Activated T-cell treated with anti-CD3 and anti-CD28 coated beads, Interleukin-2, amount 50 U/mL, for 48 hours (primary cell): ENCODE results near the gene MMS19.

Experiments used
- DNase-seq, 2 experiments: peaks; one replicate each; pipeline ENCODE4 v3.0.0-alpha.2; 2020

The MMS19 gene

DNA sequence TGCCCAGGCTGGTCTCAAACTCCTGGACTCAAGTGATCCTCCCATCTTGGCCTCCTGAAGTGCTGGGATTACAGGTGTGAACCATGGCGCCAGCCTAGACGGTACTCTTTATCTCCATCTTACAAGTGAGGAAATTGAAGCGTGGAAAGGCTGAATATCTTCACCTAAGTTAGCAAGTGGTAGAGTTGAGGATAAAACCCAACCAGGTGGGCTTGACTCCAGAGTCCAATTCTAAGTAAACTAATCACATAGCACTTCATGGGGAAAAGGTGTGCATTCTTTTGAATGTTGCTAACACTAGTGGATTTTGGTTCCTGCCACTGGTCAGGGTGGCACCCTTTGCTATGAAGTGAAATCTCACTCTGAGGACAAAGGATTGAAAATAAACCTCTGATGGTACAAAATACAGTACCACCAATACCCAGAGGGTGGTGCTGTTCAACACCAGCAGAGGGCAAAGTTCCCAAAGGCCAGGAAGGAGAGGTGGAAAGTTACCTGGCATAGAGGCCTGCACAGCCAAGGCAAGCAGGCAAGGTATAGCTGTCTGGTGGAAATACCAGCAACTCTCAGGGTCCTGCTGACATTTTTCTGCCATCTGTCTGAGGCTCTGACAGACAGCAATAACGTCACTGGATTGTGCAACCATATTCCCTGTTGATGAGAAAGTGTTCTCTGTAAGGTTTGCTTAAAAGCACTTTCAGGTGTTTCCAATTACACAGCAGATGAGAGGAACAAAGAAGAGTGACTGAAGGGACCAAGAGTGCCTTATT, 34.7 kb downstream of the MMS19 start:
- DNase-seq, result peak in 1 of 2 experiments; percentile 45

DNA sequence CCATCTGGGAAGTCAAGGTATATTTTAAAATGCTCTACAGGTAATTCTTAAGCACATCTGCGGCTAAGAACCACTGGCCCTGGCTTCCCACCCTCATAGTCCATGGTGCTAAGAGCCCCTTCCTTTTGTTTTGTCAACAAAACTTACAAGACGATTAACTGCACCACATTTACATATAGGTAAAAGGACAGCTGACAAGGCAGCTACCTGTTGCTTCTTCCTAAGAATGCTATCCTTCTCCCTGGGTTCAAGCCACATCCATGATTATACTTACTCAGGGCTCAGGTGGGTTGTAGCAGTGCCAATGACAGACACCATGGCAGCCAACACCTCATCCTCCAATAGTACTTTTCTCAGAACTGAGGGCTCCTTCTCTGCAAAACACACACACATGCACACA, 35.9 kb downstream of the MMS19 start:
- no peak for DNase-seq

DNA sequence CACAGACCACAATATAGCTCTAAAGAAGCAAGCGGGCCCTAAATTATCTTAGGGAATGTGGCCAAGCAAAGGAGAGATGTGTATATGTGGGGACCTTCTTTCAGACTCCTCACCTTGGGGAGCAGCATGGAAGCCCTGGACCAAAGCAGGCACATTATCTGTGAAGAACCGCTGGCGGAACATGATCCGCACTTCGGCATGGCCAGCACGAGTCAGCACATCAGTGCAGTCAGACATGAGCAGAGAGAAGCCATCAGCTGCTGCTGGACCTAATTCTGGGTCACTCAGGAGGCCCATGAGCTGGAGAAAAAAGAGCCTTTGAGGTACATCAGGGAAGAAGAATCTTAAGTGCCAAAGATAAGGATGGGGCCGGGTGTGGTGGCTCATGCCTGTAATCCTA, 38.3 kb downstream of the MMS19 start:
- no peak for DNase-seq

DNA sequence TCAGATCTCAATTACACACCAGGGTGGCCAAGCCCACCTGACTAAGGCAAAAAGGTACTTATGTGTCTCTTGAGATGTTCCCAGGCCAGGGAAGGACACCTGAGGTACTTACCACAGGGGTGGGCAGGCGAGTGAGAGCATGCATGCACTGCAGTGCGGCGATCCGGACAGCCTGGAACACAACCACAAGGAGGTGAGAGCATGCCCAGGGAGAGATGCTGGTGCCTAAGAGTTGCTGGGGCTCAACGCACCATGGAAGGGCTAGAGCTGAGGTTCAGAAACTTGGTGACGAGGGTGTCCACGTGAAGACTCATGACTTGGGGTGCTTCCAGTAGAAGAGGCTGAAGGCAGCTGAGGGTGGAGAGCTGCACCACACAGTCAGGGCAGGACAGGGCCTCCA, 39.1 kb downstream of the MMS19 start:
- no peak for DNase-seq

DNA sequence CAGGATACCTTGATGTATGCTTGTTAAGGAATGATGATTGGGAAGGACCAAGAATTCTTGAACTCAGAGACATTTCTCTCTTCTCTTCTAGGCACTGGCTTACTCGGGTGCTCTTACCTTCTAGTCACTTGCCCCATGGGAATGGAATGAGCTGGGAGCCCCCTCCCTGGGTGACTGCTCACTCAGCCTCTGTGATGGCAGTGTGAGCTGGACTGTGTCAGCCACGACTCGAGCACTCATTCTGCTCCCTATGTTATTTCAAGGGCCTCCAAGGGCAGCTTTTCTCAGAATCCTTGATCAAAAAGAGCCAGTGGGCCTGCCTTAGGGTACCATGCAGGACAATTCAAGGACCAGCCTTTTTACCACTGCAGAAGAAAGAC, 41.5 kb downstream of the MMS19 start:
- DNase-seq, result no peak

DNA sequence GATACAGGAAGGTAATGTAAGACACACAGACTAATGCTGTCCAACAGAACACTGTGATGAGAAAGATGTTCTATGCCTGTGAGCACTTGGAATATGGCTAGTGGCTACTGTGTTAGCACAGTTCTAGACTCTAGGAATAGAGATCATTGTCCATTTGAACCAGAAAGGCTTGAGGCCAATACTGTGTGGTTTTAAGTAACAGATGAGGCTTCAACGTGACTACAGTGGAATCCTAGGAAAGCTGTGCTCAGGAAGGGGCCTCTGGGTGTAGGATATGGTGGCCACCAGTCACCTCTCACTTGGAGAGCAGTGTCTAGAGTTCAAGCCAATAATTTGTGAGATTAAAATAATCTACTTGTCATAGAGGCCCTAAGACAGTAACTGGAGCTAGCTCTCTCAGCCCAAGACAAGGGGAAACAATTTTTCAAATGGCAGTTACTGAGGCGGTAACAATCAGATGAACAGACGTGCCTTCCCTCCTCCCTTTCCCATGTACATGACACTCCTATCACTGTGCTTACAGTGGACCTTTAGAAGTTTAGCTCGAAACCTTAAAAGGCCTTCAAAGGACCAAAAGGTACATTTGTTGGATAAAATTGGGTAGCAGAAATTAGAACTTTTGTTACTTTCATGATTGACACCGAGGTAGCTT, 42.1 kb downstream of the MMS19 start:
- DNase-seq, result no peak

- peak in 1 of 2 experiments; percentile 39 for DNase-seq
Measured at GRCh38 chr10:97454330-97455036, 43.7 kb downstream of the MMS19 start.

- DNase-seq, result no peak
Measured at GRCh38 chr10:97452352-97452751, 45.9 kb downstream of the MMS19 start.

- no peak for DNase-seq
Measured at GRCh38 chr10:97451605-97452004, 46.6 kb downstream of the MMS19 start.

DNA sequence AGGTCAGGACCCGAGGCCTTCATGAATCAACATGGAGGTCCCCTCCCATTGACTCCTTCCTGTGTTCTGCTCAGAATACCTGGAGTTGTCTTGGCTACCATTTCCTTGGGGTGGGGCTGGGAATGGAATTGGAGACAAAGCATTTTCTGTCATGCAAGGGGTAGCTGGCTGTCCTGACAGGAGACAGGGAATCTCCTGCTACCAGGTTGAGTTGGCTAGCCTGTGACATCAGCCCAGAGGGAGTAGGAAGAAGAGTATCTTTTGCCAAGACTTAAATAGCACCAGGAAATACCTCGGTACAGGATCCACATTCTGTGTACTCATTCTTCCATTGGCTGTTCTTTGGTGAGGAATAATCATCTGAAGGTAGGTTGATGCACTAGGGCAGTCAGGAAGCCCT, 47.4 kb downstream of the MMS19 start:
- DNase-seq, result no peak

DNA sequence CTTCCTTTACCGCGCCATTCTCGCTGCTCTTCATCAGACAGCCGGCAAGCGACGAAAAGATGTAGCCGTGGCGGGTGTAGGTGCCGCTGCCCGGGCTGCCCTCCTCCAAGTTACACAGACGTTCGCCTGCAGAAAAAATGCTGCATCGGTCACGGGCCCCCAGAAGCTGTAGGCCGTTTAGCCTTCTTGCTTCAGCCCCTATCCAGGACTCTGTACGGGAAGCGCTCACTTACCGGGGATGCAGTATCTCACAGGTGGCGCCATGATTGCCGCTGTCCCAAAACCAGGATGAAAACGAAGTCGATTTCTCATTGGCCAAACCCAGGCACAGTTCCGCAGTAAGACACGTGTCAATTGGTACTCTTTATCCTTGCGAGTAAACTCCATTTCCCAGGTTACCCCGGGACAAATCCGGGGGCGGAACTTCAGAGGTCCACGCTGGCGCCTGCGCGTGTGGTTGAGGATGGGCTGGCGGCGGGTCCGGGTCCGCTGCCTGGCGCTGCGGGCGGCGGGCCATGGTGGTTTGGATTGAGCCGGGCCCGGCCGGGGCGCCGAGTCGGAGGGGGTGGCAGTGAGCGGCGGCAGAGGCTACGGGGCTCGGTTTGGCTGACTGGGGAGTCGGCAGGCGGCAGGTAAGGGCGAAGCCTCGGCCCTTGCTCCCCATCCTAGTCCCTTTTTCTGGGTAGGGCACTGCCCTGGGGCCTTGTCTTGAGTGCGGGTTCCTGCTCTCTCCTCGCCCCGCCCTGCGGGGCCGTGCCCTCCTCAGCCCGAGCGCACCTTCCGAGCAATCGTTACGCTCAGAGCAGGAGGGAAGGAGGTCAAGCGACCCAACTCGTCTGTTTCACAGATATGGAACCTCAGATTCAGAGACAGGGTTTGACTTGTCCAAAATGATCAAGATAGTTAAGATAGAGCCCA, 52.2 kb downstream of the MMS19 start, which contains the start of the genes EXOSC1 and ZDHHC16:
TSS of gene EXOSC1 (minus strand) at position 285 of the 918 bp plus-strand sequence. CDS start at position 264, 21 bp downstream.
TSS of gene ZDHHC16 (plus strand) at position 454 of the 918 bp plus-strand sequence. CDS start 5,501 bp downstream, outside the sequence.
- DNase-seq, result peak; percentile 94

DNA sequence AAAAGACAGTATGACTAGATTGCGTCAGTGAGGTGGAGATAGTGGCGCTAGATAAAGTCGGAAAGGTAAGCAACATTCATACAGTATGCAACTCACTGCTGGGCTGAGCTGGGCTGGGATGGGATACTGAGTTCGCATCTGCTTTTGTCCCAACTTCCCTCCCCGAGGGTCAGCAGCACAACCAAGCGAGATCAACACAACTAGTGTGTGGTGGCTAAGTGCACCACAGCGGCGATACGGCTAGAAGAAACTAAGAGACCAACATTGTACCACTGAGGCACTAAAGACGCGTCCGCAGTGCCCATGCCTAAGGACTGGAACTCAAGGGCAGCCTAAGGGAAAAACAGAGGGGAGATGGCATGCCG, 52.9 kb downstream of the MMS19 start:
- no peak for DNase-seq

DNA sequence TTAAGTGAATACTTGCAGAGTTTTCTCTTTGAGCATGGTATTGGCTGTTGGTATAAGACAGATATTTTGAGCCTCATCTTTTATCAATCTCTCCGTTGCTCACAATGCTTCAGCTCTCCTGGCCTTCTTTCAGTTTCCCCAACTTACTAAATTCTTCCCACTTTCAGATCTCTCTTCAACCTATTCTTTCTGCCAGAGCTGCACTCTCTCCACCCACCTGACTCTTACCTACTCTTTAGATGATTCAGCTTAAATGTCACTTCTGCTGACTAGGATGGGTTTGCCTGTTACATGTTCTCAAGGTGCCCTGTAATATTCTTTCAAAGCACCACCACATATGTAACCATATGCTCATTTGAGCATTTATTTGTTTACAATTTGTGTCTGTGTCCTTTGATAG, 54.0 kb downstream of the MMS19 start:
- no peak for DNase-seq

GRCh38 chr10:97442277-97442676, 55.9 kb downstream of the MMS19 start:
- DNase-seq, result no peak

DNA sequence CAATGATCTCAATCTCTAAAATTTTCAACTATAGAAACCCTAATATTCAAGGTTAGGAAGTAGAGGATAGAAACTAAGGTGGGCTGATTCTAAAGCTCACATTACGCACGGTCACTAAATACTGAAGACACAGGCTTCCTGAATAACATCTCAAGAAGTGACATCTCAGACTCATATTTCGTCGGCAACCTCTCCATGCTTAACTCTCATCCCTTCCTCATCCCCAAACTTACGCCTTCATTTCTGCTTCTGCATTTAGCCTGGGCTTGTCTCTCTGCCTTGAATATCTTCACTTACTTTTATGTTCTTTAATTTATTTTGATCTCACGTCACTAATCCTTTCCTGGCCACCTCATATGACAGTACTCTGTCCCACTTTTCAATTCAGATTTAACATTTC, 63.0 kb downstream of the MMS19 start:
- no peak for DNase-seq

DNA sequence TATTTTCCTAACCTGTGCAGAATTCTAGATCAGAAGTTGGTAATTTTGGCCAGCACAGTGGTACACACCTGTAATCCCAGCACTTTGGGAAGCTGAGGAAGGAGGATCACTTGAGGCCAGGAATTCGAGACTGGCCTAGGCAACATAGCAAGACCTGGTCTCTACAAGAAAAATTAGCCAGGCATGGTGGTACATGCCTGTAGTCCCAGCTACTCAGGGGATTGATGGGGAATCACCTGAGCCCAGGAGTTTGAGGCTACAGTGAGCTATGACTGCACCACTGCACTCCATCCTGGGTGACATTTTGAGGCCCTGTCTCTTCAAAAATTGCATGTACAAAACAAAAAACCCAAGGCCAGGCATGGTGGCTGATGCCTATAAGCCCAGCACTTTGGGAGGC, 63.7 kb downstream of the MMS19 start:
- DNase-seq, result no peak

- DNase-seq, result no peak
Measured at GRCh38 chr10:97434055-97434454, 64.2 kb downstream of the MMS19 start.

GRCh38 chr10:97428572-97428981, 69.6 kb downstream of the MMS19 start:
- DNase-seq, result peak in 1 of 2 experiments; percentile 51

DNA sequence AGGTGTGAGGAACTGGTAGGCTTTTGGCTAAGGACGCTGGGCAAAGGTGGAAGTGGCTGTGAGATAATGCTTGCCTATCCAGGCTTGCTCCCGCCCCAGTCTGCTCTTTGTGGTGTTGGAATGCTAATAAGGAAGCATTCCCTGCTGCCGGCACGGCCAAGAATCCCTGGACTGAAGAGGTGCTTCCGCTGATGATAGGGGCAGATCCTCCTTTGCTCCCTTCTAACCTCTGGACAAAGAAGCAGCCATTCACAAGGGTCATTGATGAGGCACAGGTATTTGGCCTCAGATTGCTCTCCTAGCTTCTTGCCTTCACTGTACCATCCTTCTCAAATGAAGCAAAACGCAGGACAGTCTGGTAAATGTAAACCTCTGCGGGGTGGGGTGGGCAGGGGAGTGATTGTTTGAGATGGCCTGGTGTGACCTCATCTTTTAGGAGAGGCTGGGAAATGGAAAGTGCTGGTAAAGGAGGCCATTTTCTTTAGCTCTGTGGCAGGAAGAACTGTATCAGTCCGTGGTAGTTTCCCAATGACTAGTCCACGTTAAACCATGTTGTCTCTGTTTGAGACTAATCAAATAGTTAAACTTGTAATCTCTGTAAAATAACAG, 70.5 kb downstream of the MMS19 start:
- DNase-seq, result peak; percentile 67 to 71

GRCh38 chr10:97426776-97427570, 71.2 kb downstream of the MMS19 start:
- DNase-seq, result peak; percentile 50
